Posterior vena cava (tissue), 2 donors: ENCODE results near the gene OSBPL1A. TPM values are rescaled to one million over a fixed set of nuclear protein-coding genes. Genes with fewer than 3 reads are reported as not detected.

Source experiments
- DNase-seq: peaks from one replicate; pipeline ENCODE4 v3.0.0-alpha.2; 2020; ENCODE audit warnings: low spot score
- intact Hi-C, 2 donors: fragments of 100-400 bp; cut with DNase I; formaldehyde crosslinking; loops; one replicate each; pipeline versions ENCODE4 v1.14.1 to v1.14.2; 2022 to 2023
- microRNA-seq, 2 donors: library from miRNA; unstranded; fragments of <30 nt; microRNA quantifications; one replicate each; pipeline ENCODE4 v1.2.0, GENCODE V29; 2020 to 2021; ENCODE audit warnings: borderline microRNAs expressed in 2 of 2
- total RNA-seq, 2 donors: library from RNA; stranded (reverse); fragmentation: NEBNext Ultra II Directional; extraction: Animal tissue kit (Norgen Biotek cat#: 25700); gene quantifications; one replicate each; pipeline ENCODE4 v1.2.1, GENCODE V29; 2021
- donor health status: DM: yes; HTN: yes; CAD: no.
- donor health status: DM: yes; HTN: yes; CAD: no.

Gene OSBPL1A
- total RNA-seq, 2 donors from 2014 or later = 51.0 to 57.3 TPM

DNA sequence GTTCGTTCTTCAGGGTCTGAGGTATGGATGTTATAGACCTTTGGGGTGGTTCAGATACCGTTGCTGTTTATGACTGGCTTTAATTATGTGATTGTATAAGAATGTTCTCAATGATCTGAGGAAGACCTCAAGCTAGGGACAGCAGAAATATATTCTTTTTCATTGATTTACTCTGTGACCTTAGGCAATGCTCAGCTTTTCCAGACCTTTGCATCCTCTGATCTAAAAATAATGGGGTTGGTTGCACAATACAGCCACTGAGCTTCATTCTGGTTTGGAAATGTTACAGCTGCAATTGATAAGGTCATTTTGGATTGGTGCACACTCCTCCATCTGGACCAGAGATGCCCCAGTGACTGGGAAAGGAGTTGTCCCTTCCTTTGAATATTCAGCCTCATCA lies 276.0 kb downstream of the OSBPL1A start:
- intact Hi-C loops = no loop called here
- no peak for DNase-seq

DNA sequence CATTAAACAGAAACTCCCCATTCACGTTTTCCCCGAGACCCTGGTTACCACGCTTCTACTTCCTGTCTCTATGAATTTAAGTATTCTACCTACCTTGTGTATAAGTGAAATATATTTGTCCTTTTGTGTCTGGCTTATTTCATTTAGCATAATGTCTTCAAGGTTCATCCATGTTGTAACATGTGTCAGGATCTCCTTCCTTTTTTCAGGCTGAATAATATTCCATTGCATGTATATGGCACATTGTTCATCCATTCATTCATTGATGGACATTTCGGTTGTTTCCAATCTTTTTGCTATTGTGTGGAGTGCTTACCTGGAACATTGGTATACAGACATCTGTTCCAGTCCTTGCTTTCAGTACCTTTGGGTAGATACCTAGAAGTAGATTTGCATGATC lies 276.9 kb downstream of the OSBPL1A start:
- DNase-seq = no peak

DNA sequence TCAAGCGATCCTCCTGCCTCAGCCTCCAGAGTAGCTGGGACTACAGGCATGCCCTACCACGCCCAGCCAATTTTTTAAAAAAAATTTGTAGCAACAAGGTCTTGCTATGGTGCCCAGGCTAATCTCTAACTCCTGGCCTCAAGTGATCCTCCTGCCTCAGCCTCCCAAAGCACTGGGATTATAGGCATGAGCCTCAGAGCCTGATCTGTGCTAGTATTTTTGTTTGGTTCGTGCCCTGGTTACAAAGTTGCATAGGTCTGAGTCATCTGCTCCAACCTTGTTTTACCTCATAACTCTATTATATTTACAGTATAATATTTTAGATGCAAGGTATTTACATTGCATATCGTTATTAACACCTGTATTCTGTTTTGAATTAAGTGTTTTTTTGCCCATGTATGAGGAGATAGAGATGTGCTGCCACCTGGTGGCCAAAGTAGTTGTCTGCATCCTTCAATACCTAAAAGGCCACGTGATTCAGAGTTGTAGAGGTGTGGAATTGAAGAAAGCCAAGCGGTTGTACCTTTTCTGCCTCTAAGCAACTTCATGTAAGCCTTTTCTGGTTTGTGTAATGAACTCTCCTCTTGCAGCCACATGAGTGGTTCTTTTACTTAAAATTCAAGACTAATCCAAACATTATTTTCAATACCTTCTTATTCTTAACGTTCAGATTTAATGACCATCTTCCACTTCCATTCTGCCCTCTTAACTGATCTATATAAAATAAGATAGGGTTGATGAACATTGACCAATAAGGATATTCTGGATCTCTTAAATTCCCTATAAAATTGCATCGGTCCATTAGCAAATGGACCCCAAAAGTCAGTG lies 278.7 kb downstream of the OSBPL1A start:
- intact Hi-C loops = loop anchor here in 1 of 2 donors (10.0 kb wide), 1 partner anchor 184 kb away; no protein-coding TSS in a partner anchor
- peak; percentile 87 for DNase-seq

More for the DNA sequence above, 276.9 kb downstream of the OSBPL1A start:
- intact Hi-C loops = no loop called here

DNA sequence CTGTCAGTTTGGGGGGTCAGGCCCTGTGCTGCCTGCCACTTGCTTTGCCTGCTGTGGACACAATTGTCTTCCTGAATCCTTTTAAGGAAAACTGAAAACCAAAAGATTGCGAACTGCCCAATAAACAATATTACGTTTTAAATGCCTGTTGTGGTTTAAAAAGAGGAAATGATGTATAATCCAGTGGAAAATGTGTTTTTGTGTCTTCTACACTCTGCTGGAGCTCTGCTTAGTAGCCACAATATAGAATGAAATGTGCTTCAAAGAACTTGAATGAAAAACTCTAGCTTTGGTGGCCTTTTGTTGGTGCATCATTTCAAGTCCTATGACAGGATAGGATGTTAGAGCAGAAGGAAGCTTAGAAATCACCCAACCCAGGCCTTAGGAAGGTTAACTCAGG lies 282.0 kb downstream of the OSBPL1A start:
- no peak for DNase-seq
- intact Hi-C loops = loop anchor here in 1 of 2 donors (10.0 kb wide), 1 partner anchor 181 kb away; no protein-coding TSS in a partner anchor

DNA sequence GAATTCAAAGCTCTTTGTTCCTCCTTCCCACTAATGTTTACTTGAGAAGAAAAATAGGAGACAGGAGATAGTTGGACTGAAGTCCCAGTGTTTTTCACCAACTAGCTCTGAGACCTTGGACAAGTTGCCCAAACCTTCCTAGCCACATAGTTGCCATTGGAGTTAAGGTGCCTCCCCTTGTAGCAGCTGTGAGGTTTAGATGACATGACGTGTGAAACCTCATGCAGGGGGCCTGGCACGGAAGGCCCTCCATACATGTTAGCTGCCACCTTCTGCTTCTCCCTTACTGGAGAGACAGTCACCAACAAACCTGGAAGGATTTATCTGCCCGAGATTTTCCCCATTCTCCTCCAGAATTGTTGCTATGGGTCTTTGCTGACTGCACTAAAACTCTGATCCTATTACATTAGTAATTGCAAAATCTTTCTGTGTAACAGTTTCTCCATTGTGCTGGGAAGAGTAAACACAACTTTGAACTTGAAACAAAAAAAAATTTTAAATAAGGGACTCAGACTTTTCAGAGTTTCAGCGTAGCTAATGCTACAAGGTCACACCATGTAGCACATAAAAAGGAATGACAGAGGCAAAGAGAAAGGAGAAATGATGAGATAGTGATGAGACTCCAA lies 282.6 kb downstream of the OSBPL1A start:
- intact Hi-C loops = loop anchor here in 1 of 2 donors (10.0 kb wide), 1 partner anchor 180 kb away; no protein-coding TSS in a partner anchor
- DNase-seq = no peak

DNA sequence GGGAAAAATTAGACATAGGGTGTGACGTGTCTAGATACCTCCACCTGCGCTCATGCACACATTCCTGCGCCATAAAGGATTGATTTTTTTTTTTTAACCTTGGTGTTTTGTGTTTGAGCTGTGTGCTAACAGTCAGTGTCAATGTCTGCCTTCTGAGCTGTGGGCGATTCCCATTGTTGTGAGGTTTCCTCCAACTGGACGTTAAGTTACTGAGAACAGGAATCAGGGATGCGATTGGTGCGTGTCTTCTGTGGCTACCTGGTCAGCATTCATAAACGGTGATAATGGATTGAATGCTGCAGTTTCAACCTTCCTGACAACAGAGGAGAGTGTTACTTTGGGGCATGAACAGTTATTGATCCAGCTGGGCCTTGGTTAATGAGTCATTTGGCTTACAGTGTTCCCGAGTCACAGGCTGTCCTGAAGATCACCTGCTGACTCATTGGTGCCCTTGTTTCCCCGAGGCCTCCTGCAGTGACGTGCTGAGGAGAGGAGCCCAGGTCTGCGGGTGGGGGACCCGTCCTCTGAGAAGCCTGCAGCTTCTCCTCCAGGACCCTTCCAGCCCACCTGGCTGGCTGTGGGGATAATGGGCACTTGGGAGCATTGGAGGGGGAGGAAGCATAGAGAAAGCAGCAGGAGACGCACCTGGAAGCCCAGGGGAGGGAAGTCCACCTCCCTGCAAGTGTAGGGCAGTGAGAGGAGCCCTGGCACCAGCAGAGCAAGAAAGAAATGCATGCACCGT lies 284.6 kb downstream of the OSBPL1A start:
- intact Hi-C loops = loop anchor here in 1 of 2 donors (10.0 kb wide), 1 partner anchor 178 kb away; no protein-coding TSS in a partner anchor
- no peak for DNase-seq

DNA sequence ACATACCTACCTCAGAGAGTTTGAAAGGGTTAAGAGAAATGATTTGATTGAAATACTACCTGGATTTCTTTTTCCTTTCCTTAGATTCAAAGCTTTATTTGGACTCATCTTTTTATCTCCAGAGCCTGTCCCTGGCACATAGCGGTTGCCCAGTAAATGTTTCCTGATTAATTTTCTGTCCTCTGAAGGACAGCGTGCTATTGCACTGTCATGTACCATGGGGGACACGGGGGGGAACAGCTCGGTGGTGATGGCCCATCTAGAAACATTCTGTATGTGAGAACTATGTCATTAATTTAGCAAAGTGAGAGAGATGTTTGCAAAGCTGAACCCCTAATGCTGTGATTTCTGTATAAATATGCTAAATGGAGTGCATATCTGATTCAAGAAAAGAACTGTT lies 285.2 kb downstream of the OSBPL1A start:
- no peak for DNase-seq
- intact Hi-C loops = loop anchor here in 1 of 2 donors (10.0 kb wide), 1 partner anchor 178 kb away; no protein-coding TSS in a partner anchor

Small RNAs within 50 kb of the gene (microRNA-seq; reads per million reads assigned to microRNA genes)
- gene MIR320C2 = 4.2 reads per million in 2 donors

Other genes with a start within 250 kb of the OSBPL1A start
- gene IMPACT, start 28.8 kb upstream of the OSBPL1A start, total RNA-seq = 10 to 100 TPM; 27.8 to 34.8 TPM
- gene HRH4, start 62.8 kb upstream of the OSBPL1A start, total RNA-seq = not detected